Measurements from ENCODE around the gene ZHX3. TPM values are rescaled to one million over a fixed set of nuclear protein-coding genes. Genes with fewer than 3 reads are reported as not detected.

ZHX3 gene
- total and polyA plus RNA-seq, 9 of the 15 experiments (the other 6 are each of a cell fraction or from before 2014, with no cell fraction given), result 0.80 to 14.6 (median 4.9) TPM

DNA sequence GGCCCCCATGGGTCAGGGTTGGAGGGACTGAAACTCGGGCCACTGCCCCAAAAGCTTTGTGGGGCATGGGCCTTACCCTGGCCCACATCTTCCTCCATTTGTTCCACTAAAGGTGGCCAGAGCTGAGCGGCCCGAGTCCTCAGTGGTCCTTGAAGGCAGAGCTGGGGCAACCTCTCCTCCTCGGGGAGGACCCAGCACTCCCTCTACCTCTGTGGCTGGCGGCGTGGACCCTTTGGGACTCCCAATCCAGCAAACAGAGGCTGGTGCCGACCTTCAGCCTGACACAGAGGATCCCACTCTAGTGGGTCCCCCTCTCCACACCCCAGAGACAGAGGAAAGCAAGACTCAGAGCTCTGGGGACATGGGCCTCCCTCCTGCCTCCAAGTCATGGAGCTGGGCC is 32.4 kb upstream of the ZHX3 start:
- H3K4me3 ChIP-seq, result no peak overlapping the region
- no peak overlapping the region for H2AFZ ChIP-seq (ENCODE audit: low read depth, low read length)
- H3K4me1 ChIP-seq (replicated peaks in 1 of 2; ENCODE audit: control insufficient read depth in 2 of 2, insufficient read depth in 2 of 2, low read length in 2 of 2), result peaks cover 0 to 11% of the 10 kb centered on the region in 2 experiments; a peak in 1 of 5 replicates
- no peaks in the 10 kb centered on the region; the same call in 1 of the 2 replicates for H4K20me1 ChIP-seq (replicated peaks; ENCODE audit: control insufficient read depth, insufficient read depth, low read length)
- H3K9me3 ChIP-seq (replicated peaks; ENCODE audit: control insufficient read depth, insufficient read depth, low read depth, low read length), result no peaks in the 10 kb centered on the region
- no peaks in the 10 kb centered on the region for H3K79me2 ChIP-seq (ENCODE audit: control insufficient read depth, insufficient read depth, low read length)
- TF ChIP-seq CREB1 (IDR thresholded peaks at IDR 0.05) (no peak), CREB1 (CRISPR knock-in tag; IDR thresholded peaks at IDR 0.05) (no peak), ESRRA (IDR thresholded peaks at IDR 0.05; ENCODE audit: borderline replicate concordance, low read depth) (no peak), ZNF778 (CRISPR knock-in tag; IDR thresholded peaks at IDR 0.05) (no peak)
- TF ChIP-seq, protein P1, sequence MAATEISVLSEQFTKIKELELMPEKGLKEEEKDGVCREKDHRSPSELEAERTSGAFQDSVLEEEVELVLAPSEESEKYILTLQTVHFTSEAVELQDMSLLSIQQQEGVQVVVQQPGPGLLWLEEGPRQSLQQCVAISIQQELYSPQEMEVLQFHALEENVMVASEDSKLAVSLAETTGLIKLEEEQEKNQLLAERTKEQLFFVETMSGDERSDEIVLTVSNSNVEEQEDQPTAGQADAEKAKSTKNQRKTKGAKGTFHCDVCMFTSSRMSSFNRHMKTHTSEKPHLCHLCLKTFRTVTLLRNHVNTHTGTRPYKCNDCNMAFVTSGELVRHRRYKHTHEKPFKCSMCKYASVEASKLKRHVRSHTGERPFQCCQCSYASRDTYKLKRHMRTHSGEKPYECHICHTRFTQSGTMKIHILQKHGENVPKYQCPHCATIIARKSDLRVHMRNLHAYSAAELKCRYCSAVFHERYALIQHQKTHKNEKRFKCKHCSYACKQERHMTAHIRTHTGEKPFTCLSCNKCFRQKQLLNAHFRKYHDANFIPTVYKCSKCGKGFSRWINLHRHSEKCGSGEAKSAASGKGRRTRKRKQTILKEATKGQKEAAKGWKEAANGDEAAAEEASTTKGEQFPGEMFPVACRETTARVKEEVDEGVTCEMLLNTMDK (IDR thresholded peaks at IDR 0.05; ENCODE audit: borderline replicate concordance, insufficient read depth, low read depth, low read length, poor library complexity, severe bottlenecking), result no peak
- TF ChIP-seq, protein P2, sequence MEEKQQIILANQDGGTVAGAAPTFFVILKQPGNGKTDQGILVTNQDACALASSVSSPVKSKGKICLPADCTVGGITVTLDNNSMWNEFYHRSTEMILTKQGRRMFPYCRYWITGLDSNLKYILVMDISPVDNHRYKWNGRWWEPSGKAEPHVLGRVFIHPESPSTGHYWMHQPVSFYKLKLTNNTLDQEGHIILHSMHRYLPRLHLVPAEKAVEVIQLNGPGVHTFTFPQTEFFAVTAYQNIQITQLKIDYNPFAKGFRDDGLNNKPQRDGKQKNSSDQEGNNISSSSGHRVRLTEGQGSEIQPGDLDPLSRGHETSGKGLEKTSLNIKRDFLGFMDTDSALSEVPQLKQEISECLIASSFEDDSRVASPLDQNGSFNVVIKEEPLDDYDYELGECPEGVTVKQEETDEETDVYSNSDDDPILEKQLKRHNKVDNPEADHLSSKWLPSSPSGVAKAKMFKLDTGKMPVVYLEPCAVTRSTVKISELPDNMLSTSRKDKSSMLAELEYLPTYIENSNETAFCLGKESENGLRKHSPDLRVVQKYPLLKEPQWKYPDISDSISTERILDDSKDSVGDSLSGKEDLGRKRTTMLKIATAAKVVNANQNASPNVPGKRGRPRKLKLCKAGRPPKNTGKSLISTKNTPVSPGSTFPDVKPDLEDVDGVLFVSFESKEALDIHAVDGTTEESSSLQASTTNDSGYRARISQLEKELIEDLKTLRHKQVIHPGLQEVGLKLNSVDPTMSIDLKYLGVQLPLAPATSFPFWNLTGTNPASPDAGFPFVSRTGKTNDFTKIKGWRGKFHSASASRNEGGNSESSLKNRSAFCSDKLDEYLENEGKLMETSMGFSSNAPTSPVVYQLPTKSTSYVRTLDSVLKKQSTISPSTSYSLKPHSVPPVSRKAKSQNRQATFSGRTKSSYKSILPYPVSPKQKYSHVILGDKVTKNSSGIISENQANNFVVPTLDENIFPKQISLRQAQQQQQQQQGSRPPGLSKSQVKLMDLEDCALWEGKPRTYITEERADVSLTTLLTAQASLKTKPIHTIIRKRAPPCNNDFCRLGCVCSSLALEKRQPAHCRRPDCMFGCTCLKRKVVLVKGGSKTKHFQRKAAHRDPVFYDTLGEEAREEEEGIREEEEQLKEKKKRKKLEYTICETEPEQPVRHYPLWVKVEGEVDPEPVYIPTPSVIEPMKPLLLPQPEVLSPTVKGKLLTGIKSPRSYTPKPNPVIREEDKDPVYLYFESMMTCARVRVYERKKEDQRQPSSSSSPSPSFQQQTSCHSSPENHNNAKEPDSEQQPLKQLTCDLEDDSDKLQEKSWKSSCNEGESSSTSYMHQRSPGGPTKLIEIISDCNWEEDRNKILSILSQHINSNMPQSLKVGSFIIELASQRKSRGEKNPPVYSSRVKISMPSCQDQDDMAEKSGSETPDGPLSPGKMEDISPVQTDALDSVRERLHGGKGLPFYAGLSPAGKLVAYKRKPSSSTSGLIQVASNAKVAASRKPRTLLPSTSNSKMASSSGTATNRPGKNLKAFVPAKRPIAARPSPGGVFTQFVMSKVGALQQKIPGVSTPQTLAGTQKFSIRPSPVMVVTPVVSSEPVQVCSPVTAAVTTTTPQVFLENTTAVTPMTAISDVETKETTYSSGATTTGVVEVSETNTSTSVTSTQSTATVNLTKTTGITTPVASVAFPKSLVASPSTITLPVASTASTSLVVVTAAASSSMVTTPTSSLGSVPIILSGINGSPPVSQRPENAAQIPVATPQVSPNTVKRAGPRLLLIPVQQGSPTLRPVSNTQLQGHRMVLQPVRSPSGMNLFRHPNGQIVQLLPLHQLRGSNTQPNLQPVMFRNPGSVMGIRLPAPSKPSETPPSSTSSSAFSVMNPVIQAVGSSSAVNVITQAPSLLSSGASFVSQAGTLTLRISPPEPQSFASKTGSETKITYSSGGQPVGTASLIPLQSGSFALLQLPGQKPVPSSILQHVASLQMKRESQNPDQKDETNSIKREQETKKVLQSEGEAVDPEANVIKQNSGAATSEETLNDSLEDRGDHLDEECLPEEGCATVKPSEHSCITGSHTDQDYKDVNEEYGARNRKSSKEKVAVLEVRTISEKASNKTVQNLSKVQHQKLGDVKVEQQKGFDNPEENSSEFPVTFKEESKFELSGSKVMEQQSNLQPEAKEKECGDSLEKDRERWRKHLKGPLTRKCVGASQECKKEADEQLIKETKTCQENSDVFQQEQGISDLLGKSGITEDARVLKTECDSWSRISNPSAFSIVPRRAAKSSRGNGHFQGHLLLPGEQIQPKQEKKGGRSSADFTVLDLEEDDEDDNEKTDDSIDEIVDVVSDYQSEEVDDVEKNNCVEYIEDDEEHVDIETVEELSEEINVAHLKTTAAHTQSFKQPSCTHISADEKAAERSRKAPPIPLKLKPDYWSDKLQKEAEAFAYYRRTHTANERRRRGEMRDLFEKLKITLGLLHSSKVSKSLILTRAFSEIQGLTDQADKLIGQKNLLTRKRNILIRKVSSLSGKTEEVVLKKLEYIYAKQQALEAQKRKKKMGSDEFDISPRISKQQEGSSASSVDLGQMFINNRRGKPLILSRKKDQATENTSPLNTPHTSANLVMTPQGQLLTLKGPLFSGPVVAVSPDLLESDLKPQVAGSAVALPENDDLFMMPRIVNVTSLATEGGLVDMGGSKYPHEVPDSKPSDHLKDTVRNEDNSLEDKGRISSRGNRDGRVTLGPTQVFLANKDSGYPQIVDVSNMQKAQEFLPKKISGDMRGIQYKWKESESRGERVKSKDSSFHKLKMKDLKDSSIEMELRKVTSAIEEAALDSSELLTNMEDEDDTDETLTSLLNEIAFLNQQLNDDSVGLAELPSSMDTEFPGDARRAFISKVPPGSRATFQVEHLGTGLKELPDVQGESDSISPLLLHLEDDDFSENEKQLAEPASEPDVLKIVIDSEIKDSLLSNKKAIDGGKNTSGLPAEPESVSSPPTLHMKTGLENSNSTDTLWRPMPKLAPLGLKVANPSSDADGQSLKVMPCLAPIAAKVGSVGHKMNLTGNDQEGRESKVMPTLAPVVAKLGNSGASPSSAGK (IDR thresholded peaks at IDR 0.05), result no peak
- ChIA-PET POLR2A (interaction anchor here (0.7 to 0.9 kb wide), 3 partner anchors 41 to 107 kb away, joined by 3 to 4 read pairs (median 3); no protein-coding TSS in a partner anchor), CTCF (ENCODE audit: low intra/inter-chr PET ratio) (no interaction called here)
- ATAC-seq (no peak), FAIRE-seq (no peak), DNase-seq (ENCODE audit: extremely low read depth in 1 of 4, low spot score in 3 of 4) (peak in 1 of 4 experiments; percentile 10)
- H3K27me3 ChIP-seq (ENCODE audit: control insufficient read depth in 2 of 2, insufficient read depth in 2 of 2, low read length in 2 of 2), result no peaks in the 10 kb centered on the region
- H3K36me3 ChIP-seq (ENCODE audit: control insufficient read depth, insufficient read depth, low read length), result 0 out of 3 replicates have a peak, but pooled peaks cover 2% of the 10 kb centered on the region
- H3K27ac ChIP-seq (ENCODE audit: extremely low read depth, low read depth, low read length), result no peak overlapping the region
- no peaks in the 10 kb centered on the region for H3K9me1 ChIP-seq (ENCODE audit: control insufficient read depth, insufficient read depth, low read length)
- intact Hi-C loops (cut with micrococcal nuclease) (loop anchor here (10.0 kb wide), 1 partner anchor 265 kb away; the partner anchor contains the start of gene CHD6), in situ Hi-C loops (cut with MboI) (no loop called here)
- no TSS peak for BruUV-seq (replicated peaks)
- peak overlapping the region in 1 of 2 experiments; percentile 61; a peak in 2 of 4 replicates for H3K9ac ChIP-seq (ENCODE audit: insufficient read depth in 1 of 2, low read depth in 2 of 2, low read length in 2 of 2)
- WGBS (ENCODE audit: insufficient coverage, low coverage, missing lambda C conversion rate), result 37% methylated on average over 7 of the region's 7 CpGs
- H3K4me2 ChIP-seq (ENCODE audit: insufficient read depth, low read length), result no peak overlapping the region
